ENCODE measurements around the gene SEC22C.
"Not testable (repeated sequence)": the region's sequence is repeated elsewhere in the genome, so short reads cannot be mapped to it uniquely, and the experiment has no call there.

DNA sequence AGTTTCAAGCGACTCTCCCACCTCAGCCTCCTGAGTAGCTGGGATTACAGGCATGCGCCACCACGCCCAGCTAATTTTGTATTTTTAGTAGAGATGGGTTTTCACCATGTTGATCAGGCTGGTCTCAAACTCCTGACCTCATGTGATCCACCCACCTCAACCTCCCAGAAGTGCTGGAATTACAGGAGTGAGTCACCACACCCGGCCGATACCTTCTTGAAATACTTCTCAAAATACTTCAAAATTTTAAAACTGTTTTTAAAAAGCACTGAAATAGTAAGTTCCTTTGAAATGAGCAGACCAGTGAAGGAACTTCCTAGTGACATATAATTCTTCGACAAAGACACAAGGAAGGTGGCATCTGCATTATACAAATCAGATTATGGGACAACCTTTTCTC, 24.9 kb downstream of the SEC22C start:
- TF ChIP-seq, protein P1, sequence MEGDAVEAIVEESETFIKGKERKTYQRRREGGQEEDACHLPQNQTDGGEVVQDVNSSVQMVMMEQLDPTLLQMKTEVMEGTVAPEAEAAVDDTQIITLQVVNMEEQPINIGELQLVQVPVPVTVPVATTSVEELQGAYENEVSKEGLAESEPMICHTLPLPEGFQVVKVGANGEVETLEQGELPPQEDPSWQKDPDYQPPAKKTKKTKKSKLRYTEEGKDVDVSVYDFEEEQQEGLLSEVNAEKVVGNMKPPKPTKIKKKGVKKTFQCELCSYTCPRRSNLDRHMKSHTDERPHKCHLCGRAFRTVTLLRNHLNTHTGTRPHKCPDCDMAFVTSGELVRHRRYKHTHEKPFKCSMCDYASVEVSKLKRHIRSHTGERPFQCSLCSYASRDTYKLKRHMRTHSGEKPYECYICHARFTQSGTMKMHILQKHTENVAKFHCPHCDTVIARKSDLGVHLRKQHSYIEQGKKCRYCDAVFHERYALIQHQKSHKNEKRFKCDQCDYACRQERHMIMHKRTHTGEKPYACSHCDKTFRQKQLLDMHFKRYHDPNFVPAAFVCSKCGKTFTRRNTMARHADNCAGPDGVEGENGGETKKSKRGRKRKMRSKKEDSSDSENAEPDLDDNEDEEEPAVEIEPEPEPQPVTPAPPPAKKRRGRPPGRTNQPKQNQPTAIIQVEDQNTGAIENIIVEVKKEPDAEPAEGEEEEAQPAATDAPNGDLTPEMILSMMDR (IDR thresholded peaks at IDR 0.05), result not testable (repeated sequence)
- TF ChIP-seq POLR2A (IDR thresholded peaks at IDR 0.05), result not testable (repeated sequence)

Measured in heart left ventricle (tissue), 13 donors.